PC-9 (cell line): Measurements from ENCODE around the gene LYRM7.

Source experiments
- CTCF ChIP-seq: fragments of 200-600 bp; sonication (generic); conservative IDR thresholded peaks from 2 replicates; pipeline ENCODE4 v1.6.1; 2017; ENCODE audit warnings: mixed run types, antibody characterized with exemption, mild to moderate bottlenecking, moderate library complexity
- EZH2 ChIP-seq: fragments of 200-600 bp; sonication (generic); IDR thresholded peaks from 2 replicates; pipeline ENCODE4 v1.8.0; 2017; ENCODE audit warnings: antibody characterized with exemption, low read depth

GRCh38 chr5:131169810-131170539 is 769 bp upstream of the LYRM7 start:
- TF ChIP-seq CTCF, result no peak
- TF ChIP-seq EZH2, result no peak
